ENCODE data around the gene RFXANK.

- TF ChIP-seq POLR2A (IDR thresholded peaks at IDR 0.05), result no peak
- no peak for TF ChIP-seq CTCF (IDR thresholded peaks at IDR 0.05)
Observed at GRCh38 chr19:19214159-19214490, 22.1 kb downstream of the RFXANK start.
